ENCODE measurements around the gene PPIF. TPM values are rescaled to one million over a fixed set of nuclear protein-coding genes. Genes with fewer than 3 reads are reported as not detected.

Gene PPIF
- total and polyA plus RNA-seq, 2 donors (not counting 1 experiment from before 2014, with no cell fraction given): 50.4 to 100 TPM

DNA sequence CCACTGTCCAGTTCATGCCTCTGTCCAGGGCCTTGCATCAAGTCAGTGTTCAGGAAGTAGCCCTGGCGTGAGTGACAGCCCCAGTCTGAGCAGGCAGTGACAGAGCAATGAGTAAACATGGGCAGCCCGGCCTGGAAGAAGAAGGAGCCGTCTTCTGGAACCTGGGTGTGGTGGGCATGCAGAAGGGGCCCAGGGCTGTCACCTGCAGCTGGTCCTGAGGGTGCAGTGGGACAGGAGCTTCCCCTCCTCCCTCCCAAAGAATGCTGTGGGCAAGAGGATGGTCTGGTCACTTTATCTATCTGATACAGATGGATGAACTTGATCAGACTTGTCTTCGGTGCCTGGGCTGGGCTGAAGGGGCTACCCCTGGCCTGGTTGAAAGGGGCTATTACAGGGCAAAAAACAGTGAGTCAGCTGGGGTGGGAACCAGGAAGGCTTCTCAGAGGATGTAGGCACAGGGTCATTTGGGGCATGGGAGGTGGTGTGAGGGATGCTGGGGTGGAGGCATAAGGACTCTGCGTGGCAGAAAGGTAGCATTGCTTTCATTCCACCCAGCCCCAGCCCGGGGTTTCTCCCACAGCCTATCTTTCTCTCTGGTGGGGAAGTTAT, 42.7 kb upstream of the PPIF start:
- Histone ChIP-seq H3K9ac (ENCODE audit: low read length) (no peak overlapping the region), H3K27ac (ENCODE audit: low read length in 2 of 2) (no peak overlapping the region), H2AFZ (ENCODE audit: insufficient read depth, low read depth, low read length, poor library complexity, severe bottlenecking) (no peak overlapping the region), H3K27me3 (replicated peaks in 1 of 4; ENCODE audit: control extremely low read depth in 1 of 4, control insufficient read depth in 3 of 4, insufficient read depth in 4 of 4, low read length in 3 of 4) (no peaks in the 10 kb centered on the region), H3K79me2 (ENCODE audit: control insufficient read depth, insufficient read depth, low read length) (no peaks in the 10 kb centered on the region), H3K4me1 (ENCODE audit: control insufficient read depth in 2 of 2, insufficient read depth in 2 of 2, low read length in 2 of 2) (no peaks in the 10 kb centered on the region), H3K4me3 (ENCODE audit: control extremely low read depth in 1 of 5, extremely low read depth in 1 of 5, insufficient read depth in 1 of 5, low read depth in 2 of 5, low read length in 4 of 5) (no peak overlapping the region), H3K4me2 (replicated peaks; ENCODE audit: low read depth, low read length, poor library complexity, severe bottlenecking) (no peak overlapping the region), H3K36me3 (replicated peaks in 1 of 2; ENCODE audit: control extremely low read depth in 1 of 2, control insufficient read depth in 1 of 2, extremely low read depth in 1 of 2, insufficient read depth in 2 of 2, low read length in 1 of 2) (peaks cover 0 to 92% of the 10 kb centered on the region in 2 experiments), H3K9me3 (ENCODE audit: control extremely low read depth in 1 of 3, control insufficient read depth in 2 of 3, insufficient read depth in 1 of 3, low read length in 2 of 3) (no peaks in the 10 kb centered on the region), H4K20me1 (ENCODE audit: control insufficient read depth, insufficient read depth, low read length, poor library complexity, severe bottlenecking) (no peaks in the 10 kb centered on the region)
- DNase-seq (no peak), ATAC-seq (ENCODE audit: low read depth) (no peak)
- Mint-ChIP-seq H3K9me3 (ENCODE audit: insufficient read depth) (no peaks in the 10 kb centered on the region), H3K27ac (peak overlapping the region; percentile 53), H3K27me3 (no peaks in the 10 kb centered on the region), H3K4me3 (no peak overlapping the region), H3K4me1 (no peaks in the 10 kb centered on the region)
- no peak for TF ChIP-seq EZH2 (IDR thresholded peaks at IDR 0.05; ENCODE audit: borderline replicate concordance, insufficient read depth, low read depth, low read length, poor library complexity, severe bottlenecking)
- TF ChIP-seq, protein P1, sequence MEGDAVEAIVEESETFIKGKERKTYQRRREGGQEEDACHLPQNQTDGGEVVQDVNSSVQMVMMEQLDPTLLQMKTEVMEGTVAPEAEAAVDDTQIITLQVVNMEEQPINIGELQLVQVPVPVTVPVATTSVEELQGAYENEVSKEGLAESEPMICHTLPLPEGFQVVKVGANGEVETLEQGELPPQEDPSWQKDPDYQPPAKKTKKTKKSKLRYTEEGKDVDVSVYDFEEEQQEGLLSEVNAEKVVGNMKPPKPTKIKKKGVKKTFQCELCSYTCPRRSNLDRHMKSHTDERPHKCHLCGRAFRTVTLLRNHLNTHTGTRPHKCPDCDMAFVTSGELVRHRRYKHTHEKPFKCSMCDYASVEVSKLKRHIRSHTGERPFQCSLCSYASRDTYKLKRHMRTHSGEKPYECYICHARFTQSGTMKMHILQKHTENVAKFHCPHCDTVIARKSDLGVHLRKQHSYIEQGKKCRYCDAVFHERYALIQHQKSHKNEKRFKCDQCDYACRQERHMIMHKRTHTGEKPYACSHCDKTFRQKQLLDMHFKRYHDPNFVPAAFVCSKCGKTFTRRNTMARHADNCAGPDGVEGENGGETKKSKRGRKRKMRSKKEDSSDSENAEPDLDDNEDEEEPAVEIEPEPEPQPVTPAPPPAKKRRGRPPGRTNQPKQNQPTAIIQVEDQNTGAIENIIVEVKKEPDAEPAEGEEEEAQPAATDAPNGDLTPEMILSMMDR (IDR thresholded peaks at IDR 0.05): no peak
- intact Hi-C loops (cut with micrococcal nuclease): no loop called here
- ChIA-PET POLR2A (no interaction called here), CTCF (interaction anchor here (1.7 kb wide), 1 partner anchor 18 kb away, joined by 3 read pairs; no protein-coding TSS in a partner anchor)
- WGBS (ENCODE audit: insufficient coverage): 84% methylated on average over 5 of the region's 6 CpGs

DNA sequence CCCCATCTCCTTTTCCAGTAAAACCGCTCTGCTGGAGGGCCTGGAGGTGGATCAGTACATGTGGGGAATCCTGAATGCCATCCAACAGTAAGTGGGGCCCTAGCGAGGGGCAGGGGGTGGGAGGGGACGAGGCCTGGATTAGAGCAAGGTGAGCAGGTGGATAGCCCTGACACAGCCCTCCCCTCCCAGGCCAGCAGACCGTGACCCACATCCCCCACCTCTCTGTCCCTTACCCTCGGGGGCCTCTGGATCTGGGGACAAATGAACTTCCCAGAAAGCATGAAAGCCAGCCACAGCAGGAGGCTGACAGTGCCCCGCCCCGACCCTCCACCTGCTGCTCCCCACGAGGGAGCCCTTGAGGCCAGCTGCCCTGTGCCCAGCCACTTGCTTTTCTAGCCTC, 41.8 kb upstream of the PPIF start:
- Histone ChIP-seq H3K27ac (ENCODE audit: low read length in 2 of 2) (no peak overlapping the region), H3K79me2 (ENCODE audit: control insufficient read depth, insufficient read depth, low read length) (no peaks in the 10 kb centered on the region), H3K9me3 (ENCODE audit: control extremely low read depth in 1 of 3, control insufficient read depth in 2 of 3, insufficient read depth in 1 of 3, low read length in 2 of 3) (no peaks in the 10 kb centered on the region), H3K4me1 (ENCODE audit: control insufficient read depth in 2 of 2, insufficient read depth in 2 of 2, low read length in 2 of 2) (no peaks in the 10 kb centered on the region), H3K4me2 (replicated peaks; ENCODE audit: low read depth, low read length, poor library complexity, severe bottlenecking) (no peak overlapping the region), H3K4me3 (ENCODE audit: control extremely low read depth in 1 of 5, extremely low read depth in 1 of 5, insufficient read depth in 1 of 5, low read depth in 2 of 5, low read length in 4 of 5) (no peak overlapping the region), H3K36me3 (replicated peaks in 1 of 2; ENCODE audit: control extremely low read depth in 1 of 2, control insufficient read depth in 1 of 2, extremely low read depth in 1 of 2, insufficient read depth in 2 of 2, low read length in 1 of 2) (peaks cover 0 to 85% of the 10 kb centered on the region in 2 experiments), H3K9ac (ENCODE audit: low read length) (no peak overlapping the region), H3K27me3 (replicated peaks in 1 of 4; ENCODE audit: control extremely low read depth in 1 of 4, control insufficient read depth in 3 of 4, insufficient read depth in 4 of 4, low read length in 3 of 4) (no peaks in the 10 kb centered on the region), H2AFZ (ENCODE audit: insufficient read depth, low read depth, low read length, poor library complexity, severe bottlenecking) (no peak overlapping the region), H4K20me1 (ENCODE audit: control insufficient read depth, insufficient read depth, low read length, poor library complexity, severe bottlenecking) (no peaks in the 10 kb centered on the region)
- ChIA-PET POLR2A (no interaction called here), CTCF (interaction anchor here (1.7 kb wide), 1 partner anchor 18 kb away, joined by 3 read pairs; no protein-coding TSS in a partner anchor)
- DNase-seq (no peak), ATAC-seq (ENCODE audit: low read depth) (no peak)
- TF ChIP-seq EZH2 (IDR thresholded peaks at IDR 0.05; ENCODE audit: borderline replicate concordance, insufficient read depth, low read depth, low read length, poor library complexity, severe bottlenecking): no peak
- TF ChIP-seq, protein P1 (IDR thresholded peaks at IDR 0.05): no peak
- 89% methylated on average over 6 of the region's 8 CpGs for WGBS (ENCODE audit: insufficient coverage)
- H3K27me3 Mint-ChIP-seq: no peaks in the 10 kb centered on the region
- H3K9me3 Mint-ChIP-seq (ENCODE audit: insufficient read depth): no peaks in the 10 kb centered on the region
- no peak overlapping the region for H3K4me3 Mint-ChIP-seq
- H3K4me1 Mint-ChIP-seq: no peaks in the 10 kb centered on the region
- H3K27ac Mint-ChIP-seq: no peak overlapping the region
- intact Hi-C loops (cut with micrococcal nuclease): no loop called here
